ES-I3 (cell line): Measurements from ENCODE around the gene LRRTM2.

ENCODE experiments used
- H3K36me3 ChIP-seq: 2 replicates; pipeline ENCODE4 v1.6.1; 2013; ENCODE audit warnings: mild to moderate bottlenecking, low read length, control low read depth, moderate library complexity; ENCODE audit not compliant: insufficient read depth
- H3K4me1 ChIP-seq: 2 replicates; pipeline ENCODE4 v1.6.1; 2013; ENCODE audit warnings: mild to moderate bottlenecking, control low read depth, low read length; ENCODE audit not compliant: insufficient read depth
- H3K9ac ChIP-seq: 2 replicates; pipeline ENCODE4 v1.6.1; 2013; ENCODE audit warnings: low read depth, mild to moderate bottlenecking, low read length, moderate library complexity
- H3K9me3 ChIP-seq: 2 replicates; pipeline ENCODE4 v1.6.1; 2013; ENCODE audit warnings: mild to moderate bottlenecking, low read length, moderate library complexity; ENCODE audit not compliant: control insufficient read depth, insufficient read depth

LRRTM2 gene

DNA sequence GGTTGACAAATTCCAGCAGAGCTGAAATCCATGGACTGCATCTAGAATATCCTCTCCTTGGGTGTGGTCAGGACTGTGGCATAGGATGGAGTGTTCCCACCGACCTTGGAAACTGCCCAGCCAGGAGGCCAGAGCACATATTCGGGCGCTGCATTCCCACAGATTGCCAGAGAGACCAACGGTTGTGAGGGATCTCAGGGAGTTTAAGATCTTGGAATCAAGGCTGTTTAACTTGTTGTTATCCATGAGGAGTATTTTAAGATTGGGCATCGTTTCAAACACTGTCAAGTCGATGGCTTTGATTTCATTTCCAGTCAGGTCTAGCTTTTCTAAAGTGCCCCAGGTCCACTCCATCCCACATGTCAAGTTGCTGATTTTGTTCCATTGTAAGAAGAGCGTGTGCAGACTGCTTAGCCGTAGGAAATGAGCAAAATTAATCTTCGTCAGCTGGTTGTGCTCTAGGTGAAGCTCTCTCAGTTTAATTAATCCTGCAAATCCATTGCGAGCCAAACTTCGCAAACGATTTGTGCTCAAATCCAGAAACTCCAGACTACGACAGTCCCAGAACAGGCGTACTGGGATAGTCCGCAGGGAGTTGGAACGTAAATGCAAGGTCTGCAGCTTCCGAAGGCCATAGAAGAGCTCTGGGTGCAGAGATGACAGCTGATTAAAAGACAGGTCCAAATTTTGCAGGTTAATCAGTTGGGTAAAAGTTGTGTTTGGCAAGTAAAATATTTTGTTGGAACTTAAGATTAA, 1.5 kb downstream of the LRRTM2 start:
- H3K4me1 ChIP-seq: peaks cover 49% of the 10 kb centered on the region
- no peaks in the 10 kb centered on the region; the same call in 1 of the 2 replicates for H3K36me3 ChIP-seq
- no peak overlapping the region for H3K9ac ChIP-seq
- no peaks in the 10 kb centered on the region for H3K9me3 ChIP-seq

DNA sequence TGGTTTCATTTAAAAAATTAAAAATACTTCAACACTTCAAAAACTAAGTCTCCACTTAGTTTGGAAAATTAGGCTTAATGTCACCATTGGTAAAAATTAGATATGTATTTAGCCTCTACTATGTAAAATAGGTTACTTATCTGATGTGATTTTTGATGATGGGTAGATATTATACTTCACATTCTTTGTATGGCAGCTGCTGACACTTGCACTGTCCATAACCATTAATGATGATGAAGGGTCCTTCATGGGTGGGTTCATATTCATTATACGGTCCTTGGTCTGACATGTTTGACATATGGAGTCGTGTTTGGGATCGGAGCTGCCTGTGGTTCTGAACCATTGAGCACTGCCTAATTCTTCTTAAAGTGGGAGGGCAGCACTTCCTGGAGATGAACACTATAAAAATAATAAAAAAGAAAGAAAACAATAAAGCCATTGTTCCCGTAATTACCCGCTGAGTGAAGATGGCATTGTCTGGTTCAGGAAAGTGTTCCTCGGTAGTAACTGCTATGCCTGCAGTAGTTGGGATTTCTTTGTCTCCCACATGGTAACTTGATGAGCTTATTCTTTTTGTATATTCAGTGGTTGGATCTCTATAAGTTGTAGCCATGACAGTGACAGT, 2.2 kb downstream of the LRRTM2 start:
- Histone ChIP-seq H3K4me1 (peaks cover 50% of the 10 kb centered on the region), H3K9ac (no peak overlapping the region), H3K9me3 (no peaks in the 10 kb centered on the region), H3K36me3 (no peaks in the 10 kb centered on the region; the same call in 1 of the 2 replicates)

DNA sequence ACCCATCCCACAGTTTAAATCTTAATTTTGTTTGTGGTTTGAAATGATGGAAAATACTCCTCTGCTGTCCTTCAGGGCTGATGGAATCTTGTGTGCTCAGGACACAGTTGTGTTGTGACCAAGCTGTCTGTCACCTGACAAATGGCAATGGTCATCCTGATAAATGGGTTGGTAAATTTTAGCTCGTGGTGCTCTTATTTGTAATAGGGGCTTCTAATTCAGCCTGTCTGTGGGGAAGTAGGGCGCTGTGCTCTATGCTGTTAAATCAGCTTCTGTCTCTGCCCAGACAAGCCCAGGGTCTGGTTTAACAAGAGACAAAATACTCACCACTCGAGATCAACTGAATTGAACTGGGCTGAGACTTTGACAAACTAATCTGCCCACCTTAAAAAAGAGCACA, 4.5 kb downstream of the LRRTM2 start:
- Histone ChIP-seq H3K9me3 (no peaks in the 10 kb centered on the region), H3K4me1 (peaks cover 52% of the 10 kb centered on the region), H3K9ac (no peak overlapping the region), H3K36me3 (no peaks in the 10 kb centered on the region; the same call in 1 of the 2 replicates)

DNA sequence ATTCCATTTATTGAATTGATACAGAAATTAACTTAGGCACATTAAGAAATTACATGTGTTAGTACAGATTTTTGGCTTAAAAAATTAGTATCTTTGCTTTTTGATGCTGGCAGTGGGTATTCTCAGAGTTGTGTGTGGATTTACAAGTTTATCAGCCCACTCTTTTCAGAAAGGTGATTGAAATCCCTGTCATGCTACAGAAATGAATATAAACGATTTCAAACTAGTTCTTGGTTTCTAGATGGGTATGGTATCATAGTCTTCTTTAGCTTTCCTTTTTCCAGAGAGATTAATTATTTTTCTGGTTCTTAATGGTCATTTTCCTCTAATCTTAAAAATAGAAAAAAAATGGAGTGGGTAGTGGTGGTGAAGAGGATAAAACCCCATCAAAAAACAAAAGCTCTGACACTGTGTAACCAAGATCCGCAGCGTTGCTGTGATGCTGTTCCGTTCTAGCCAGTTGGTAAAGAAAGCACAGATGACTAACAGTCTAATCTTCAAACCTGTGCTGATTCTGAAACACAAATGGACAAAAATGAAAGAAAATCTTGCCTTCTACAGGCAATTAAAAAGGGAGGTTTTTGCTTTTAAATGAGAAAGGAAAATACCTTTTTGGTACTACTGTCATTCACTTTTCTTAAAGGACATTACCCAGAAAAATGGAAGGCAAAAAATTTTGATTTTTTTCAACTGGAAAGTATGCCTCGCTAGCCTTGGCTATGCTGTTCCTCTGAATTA, 5.2 kb downstream of the LRRTM2 start:
- Histone ChIP-seq H3K36me3 (no peaks in the 10 kb centered on the region), H3K4me1 (peaks cover 45% of the 10 kb centered on the region), H3K9me3 (no peaks in the 10 kb centered on the region), H3K9ac (no peak overlapping the region; the same call in 1 of the 2 replicates)

DNA sequence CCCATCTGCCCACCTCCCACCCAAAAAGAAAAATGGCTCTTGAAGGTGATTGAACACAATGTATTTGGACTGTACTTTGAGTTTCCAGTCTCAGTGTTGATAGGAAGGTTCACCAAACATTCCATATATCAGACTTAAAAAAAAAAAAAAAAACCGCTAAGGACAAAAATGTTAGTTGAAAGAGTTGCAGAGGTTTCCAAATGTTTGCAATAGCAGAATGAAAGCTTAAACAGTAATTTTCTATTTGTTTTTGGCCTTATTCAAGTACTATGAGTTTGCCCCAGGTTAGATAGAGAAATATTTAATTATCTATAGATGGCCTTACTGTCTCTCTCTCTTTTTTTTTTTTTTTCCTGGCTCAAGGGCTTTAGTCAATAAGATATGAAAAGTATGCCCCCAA, 6.1 kb downstream of the LRRTM2 start:
- Histone ChIP-seq H3K9ac (no peak overlapping the region), H3K36me3 (no peaks in the 10 kb centered on the region), H3K9me3 (no peaks in the 10 kb centered on the region; the same call in 1 of the 2 replicates), H3K4me1 (peaks cover 40% of the 10 kb centered on the region)

DNA sequence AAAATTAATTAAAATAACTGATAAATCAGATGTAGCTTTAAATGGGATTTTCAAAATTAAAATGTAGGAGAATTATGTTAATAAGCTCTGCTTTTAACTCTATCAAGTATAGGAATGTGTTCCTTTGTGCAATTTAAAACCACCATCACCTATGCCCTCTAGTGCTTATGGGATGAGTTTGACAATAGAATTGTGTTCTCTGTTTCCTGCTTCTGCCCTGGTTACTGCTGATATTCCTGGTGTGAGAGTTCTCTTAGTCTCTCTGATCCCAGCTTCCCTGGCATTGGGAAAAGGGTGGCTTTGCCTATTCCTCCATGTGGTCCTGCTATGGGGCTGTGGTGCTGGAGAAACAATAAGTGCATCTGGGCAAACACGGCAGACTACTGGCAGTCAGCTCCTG, 8.1 kb downstream of the LRRTM2 start:
- Histone ChIP-seq H3K9me3 (no peaks in the 10 kb centered on the region; the same call in none of the 2 replicates), H3K36me3 (no peaks in the 10 kb centered on the region), H3K4me1 (peaks cover 39% of the 10 kb centered on the region), H3K9ac (no peak overlapping the region)

DNA sequence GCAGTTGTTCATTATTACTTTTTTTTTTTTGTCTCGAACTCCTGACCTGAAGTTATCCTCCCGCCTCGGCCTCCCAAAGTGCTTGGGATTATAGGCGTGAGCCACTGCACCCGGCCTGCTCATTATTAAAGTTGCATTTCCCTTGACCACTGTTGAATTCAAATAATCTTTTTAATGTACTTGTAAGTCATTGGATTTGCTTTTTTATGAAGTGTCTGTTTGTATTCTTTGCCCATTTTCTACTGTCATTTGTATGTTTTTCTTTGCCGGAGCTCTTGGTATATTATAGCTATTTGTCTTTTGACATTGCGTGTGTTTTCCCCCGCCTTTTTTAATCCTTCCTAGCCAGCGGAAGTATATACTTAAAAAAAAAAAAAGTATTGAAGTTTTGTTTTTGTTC, 22.0 kb downstream of the LRRTM2 start:
- H3K4me1 ChIP-seq: peaks cover 16% of the 10 kb centered on the region; the same call in 1 of the 2 replicates
- H3K9me3 ChIP-seq: no peaks in the 10 kb centered on the region
- H3K36me3 ChIP-seq: no peaks in the 10 kb centered on the region
- no peak overlapping the region for H3K9ac ChIP-seq

DNA sequence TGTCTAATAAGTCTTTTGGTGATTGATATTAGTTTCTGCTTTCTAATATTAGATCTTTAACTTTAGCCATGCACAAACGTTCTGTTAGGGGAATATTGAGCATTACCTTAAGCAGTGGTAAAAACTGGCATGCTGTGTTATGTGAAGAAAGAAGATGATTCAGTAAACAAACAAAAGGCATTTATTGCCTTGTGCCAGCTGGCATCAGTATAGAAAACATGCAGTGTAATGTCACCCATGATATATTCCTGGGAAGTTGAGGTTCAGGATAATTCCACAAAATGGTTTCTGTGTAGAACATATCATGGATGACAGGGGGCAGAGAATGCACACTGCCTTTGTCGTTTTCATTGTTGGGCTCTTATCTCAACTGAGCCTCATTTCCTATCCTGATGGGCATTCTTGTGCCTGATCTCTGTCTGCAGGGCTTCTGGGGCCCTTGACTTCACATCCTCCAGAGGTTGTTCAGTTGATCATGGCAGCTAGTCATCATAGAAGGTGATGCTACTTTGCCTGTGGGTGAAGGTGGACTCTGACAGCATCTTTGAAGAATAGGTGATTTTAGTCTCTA, 24.2 kb downstream of the LRRTM2 start:
- no peaks in the 10 kb centered on the region for H3K9me3 ChIP-seq
- no peaks in the 10 kb centered on the region for H3K36me3 ChIP-seq
- peaks cover 20% of the 10 kb centered on the region; the same call in 1 of the 2 replicates for H3K4me1 ChIP-seq
- no peak overlapping the region for H3K9ac ChIP-seq

DNA sequence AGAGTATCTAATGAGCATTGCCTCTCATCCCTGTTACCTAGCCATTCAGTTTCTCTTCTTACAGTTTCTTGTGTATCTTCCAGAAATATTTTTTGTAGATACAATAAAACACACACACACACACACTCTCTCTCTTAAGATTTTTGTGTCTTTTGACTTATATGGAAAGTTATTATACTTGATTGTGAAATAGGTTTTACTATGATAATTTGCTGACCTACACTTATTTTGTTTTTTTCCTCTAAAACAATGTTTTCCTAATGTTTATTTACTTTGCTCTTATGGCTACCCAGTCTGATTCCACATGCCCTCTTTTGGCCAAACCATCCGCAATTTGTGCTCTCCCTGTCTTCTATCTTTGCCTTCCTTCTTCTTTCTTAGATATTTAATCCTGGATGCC, 25.3 kb downstream of the LRRTM2 start:
- no peaks in the 10 kb centered on the region for H3K36me3 ChIP-seq
- H3K9me3 ChIP-seq: no peaks in the 10 kb centered on the region
- H3K9ac ChIP-seq: no peak overlapping the region
- H3K4me1 ChIP-seq: peaks cover 27% of the 10 kb centered on the region

DNA sequence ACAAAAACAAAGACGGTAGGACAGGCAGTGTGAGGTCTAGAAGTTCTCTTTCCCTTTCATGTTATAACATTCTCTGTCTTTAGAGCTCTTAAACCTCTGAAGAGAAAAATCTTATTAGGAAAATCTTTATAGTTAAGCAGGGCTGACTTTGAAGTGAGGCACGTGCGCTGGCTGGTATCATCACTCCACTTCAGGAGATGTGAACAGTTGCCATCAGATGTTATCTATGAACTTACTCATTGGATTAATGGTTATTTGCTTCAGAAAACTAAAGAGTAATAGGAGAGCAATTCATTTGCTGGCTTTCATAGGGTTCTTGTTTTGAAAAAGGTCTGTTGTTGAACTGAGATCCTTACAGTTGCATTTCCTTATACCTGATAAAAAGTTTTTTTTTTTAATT, 25.7 kb downstream of the LRRTM2 start:
- H3K4me1 ChIP-seq: peaks cover 30% of the 10 kb centered on the region

DNA sequence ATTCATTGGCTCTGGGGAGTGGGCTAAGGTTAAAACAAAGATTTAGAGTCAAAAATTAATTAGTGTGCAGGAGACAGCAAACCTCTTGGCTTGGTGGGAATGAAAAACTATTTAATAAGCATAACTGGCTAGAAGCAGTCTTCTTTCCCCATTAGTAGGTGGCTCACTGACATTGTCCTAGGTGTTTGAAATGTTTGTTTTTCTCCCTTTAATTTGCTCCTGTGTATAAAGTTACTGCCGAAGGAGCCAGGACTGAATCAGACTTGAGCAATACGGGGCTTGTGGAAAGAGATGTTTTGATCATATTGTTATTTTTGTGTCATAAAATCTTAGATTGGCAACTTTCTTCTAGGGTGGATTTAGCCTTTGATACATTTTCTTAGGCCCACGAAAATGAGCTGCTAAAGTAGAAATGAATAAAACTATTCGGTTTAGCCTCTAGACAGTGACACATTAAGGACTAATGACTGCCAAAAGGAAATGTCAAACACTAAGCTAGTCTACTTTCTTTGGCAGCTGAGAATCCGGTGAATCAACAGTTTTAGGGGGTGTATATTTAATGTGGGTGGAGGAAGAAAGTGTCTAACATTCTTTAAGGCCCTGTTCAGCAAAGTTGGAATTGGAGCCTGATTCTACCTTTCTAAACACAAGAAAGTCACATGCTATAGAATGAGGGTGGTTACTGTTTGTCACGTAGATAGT, 30.2 kb downstream of the LRRTM2 start:
- Histone ChIP-seq H3K9me3 (no peaks in the 10 kb centered on the region), H3K4me1 (peaks cover 29% of the 10 kb centered on the region), H3K36me3 (no peaks in the 10 kb centered on the region), H3K9ac (no peak overlapping the region)

More for the DNA sequence above, 25.7 kb downstream of the LRRTM2 start:
- no peaks in the 10 kb centered on the region for H3K36me3 ChIP-seq
- H3K9ac ChIP-seq: no peak overlapping the region
- H3K9me3 ChIP-seq: no peaks in the 10 kb centered on the region

DNA sequence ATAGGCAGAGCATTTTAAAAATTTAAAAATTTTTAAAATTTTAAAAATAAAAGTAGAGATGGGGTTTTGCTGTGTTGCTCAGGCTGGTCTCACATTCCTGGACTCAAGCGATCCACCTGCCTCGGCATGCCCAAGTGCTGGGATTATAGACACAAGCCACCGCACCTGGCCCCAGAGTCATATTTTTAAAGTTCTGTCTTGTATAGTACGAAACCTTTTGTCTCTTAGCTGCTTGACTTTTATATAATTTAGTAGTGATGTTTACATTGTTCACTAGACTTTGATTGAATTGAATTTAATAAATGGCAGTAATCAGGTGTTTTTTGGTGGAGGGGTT, 31.0 kb downstream of the LRRTM2 start:
- Histone ChIP-seq H3K36me3 (no peaks in the 10 kb centered on the region), H3K9ac (no peak overlapping the region), H3K9me3 (no peaks in the 10 kb centered on the region), H3K4me1 (peaks cover 24% of the 10 kb centered on the region)

DNA sequence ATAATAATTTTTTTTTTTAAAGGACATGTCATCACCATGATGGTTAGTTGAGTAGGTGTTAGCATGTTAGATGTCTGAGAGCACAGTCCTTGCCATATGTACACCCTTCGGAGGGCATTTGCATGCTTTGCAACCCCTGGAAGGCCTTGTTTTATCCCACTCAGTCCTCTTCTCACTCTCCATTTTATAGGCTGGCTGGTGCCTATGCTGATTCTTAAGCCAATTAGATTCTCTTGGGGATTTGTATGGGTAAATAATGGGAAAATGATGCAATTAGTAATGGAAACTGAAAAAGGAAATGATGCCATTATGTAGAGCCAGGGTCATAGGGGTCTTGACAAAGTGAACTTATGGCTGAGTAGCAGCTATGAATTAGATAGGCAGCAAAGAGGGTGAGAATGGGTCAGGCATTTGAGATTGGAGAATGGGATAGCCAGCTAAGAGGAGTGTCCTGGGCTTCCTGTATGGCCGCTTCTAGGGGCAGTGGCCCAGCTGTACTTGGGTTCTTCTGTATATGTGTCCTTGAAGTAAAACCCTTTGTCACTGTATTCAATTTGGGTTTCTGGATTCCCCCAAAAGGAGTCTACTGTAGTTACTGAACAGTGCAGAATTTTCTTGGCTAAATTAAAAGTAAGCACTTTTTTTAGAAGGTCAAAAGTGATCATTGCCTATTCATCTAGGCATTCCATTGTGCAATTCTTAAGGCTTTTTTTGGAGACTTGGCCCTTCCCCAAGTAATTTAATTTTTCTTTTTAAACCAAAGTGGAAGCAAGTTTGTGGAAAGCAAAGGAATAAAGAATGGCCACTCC, 31.6 kb downstream of the LRRTM2 start:
- H3K4me1 ChIP-seq: peaks cover 24% of the 10 kb centered on the region
- no peaks in the 10 kb centered on the region for H3K36me3 ChIP-seq
- no peaks in the 10 kb centered on the region for H3K9me3 ChIP-seq
- H3K9ac ChIP-seq: no peak overlapping the region
